ENCODE measurements around the gene NOD2. TPM values are rescaled to one million over a fixed set of nuclear protein-coding genes. Genes with fewer than 3 reads are reported as not detected.
A peak's percentile ranks its signal among the peaks of the same experiment; 100 is the strongest.

NOD2 gene
- total and polyA plus RNA-seq, 2 of the 13 experiments (the other 11 are each of a cell fraction or from before 2014, with no cell fraction given) = 0.27 to 0.81 TPM

GRCh38 chr16:50646345-50646744, 47.1 kb upstream of the NOD2 start:
- peaks cover 14% of the 10 kb centered on the region for H3K4me1 ChIP-seq (ENCODE audit: insufficient read depth, low read length)
- peak; percentile 1; the same call in 1 of the 3 replicates for ATAC-seq
- no peak for DNase-seq (ENCODE audit: low spot score)
- no peaks in the 10 kb centered on the region for H3K27me3 ChIP-seq (ENCODE audit: control insufficient read depth in 1 of 2, insufficient read depth in 2 of 2, low read length in 2 of 2)
- FAIRE-seq = no peak
- no peaks in the 10 kb centered on the region for H3K9me3 ChIP-seq (ENCODE audit: low read length)
- no peaks in the 10 kb centered on the region for H3K36me3 ChIP-seq (replicated peaks in 1 of 2; ENCODE audit: control insufficient read depth in 1 of 2, insufficient read depth in 2 of 2, low read length in 2 of 2)
- no TSS peak for BruUV-seq (replicated peaks)
- no peak overlapping the region for H2AFZ ChIP-seq (ENCODE audit: low read length)
- 0 out of 2 replicates have a peak, but pooled peaks cover 3% of the 10 kb centered on the region for H4K20me1 ChIP-seq (ENCODE audit: insufficient read depth, low read length)
- ChIA-PET POLR2A (no interaction called here), CTCF (ENCODE audit: low intra/inter-chr PET ratio, low total read pairs) (no interaction called here)
- WGBS (ENCODE audit: low lambda C conversion rate) = 89% methylated on average over 8 of the region's 8 CpGs
- TF ChIP-seq ZBTB44 (CRISPR knock-in tag; IDR thresholded peaks at IDR 0.05) = no peak
- TF ChIP-seq ZNF496 (CRISPR knock-in tag; IDR thresholded peaks at IDR 0.05; ENCODE audit: insufficient replicate concordance) = no peak
- TF ChIP-seq AGO2 (optimal IDR thresholded peaks at IDR 0.05; ENCODE audit: low read depth, low read length) = peak; percentile 85
- peak; percentile 57 for TF ChIP-seq RBM22 (optimal IDR thresholded peaks at IDR 0.05; ENCODE audit: low read length)
- no peak for TF ChIP-seq DPF2 (CRISPR knock-in tag; IDR thresholded peaks at IDR 0.05; ENCODE audit: borderline replicate concordance, low read depth)
- no peaks in the 10 kb centered on the region for H3K79me2 ChIP-seq (ENCODE audit: insufficient read depth, low read length)
- H3K27ac ChIP-seq (ENCODE audit: extremely low read length, insufficient read depth, low read length) = no peak overlapping the region
- in situ Hi-C loops (cut with HindIII; ENCODE audit: extremely low pct_ligation_motif_present, low pct_unique_long_range_greater_than_20kb) (no loop called here), intact Hi-C loops (cut with micrococcal nuclease; ENCODE audit: unreplicated experiment) (no loop called here)
- no peak overlapping the region for H3K4me3 ChIP-seq (replicated peaks in 1 of 3; ENCODE audit: insufficient read depth in 1 of 3, low read depth in 2 of 3, low read length in 3 of 3)
- H3K4me2 ChIP-seq (ENCODE audit: low read depth, low read length) = no peak overlapping the region
- H3K9ac ChIP-seq (ENCODE audit: insufficient read depth, low read depth, low read length) = no peak overlapping the region

GRCh38 chr16:50651835-50652438, 41.5 kb upstream of the NOD2 start:
- no peaks in the 10 kb centered on the region for H3K9me3 ChIP-seq (ENCODE audit: low read length)
- ATAC-seq (no peak), DNase-seq (ENCODE audit: low spot score) (no peak), FAIRE-seq (no peak)
- no peak overlapping the region for H3K27ac ChIP-seq (ENCODE audit: extremely low read length, insufficient read depth, low read length)
- peaks cover 0 to 1% of the 10 kb centered on the region in 2 experiments; a peak in 1 of 5 replicates for H3K27me3 ChIP-seq (ENCODE audit: control insufficient read depth in 1 of 2, insufficient read depth in 2 of 2, low read length in 2 of 2)
- H3K36me3 ChIP-seq (replicated peaks in 1 of 2; ENCODE audit: control insufficient read depth in 1 of 2, insufficient read depth in 2 of 2, low read length in 2 of 2) = no peaks in the 10 kb centered on the region
- BruUV-seq (replicated peaks) = no TSS peak
- H3K4me2 ChIP-seq (ENCODE audit: low read depth, low read length) = no peak overlapping the region
- WGBS (ENCODE audit: low lambda C conversion rate) = 93% methylated on average over 3 of the region's 3 CpGs
- no peak overlapping the region for H3K9ac ChIP-seq (ENCODE audit: insufficient read depth, low read depth, low read length)
- in situ Hi-C loops (cut with HindIII; ENCODE audit: extremely low pct_ligation_motif_present, low pct_unique_long_range_greater_than_20kb) (no loop called here), intact Hi-C loops (cut with micrococcal nuclease; ENCODE audit: unreplicated experiment) (no loop called here)
- H4K20me1 ChIP-seq (ENCODE audit: insufficient read depth, low read length) = no peaks in the 10 kb centered on the region
- no peaks in the 10 kb centered on the region for H3K79me2 ChIP-seq (ENCODE audit: insufficient read depth, low read length)
- no peak overlapping the region for H3K4me3 ChIP-seq (replicated peaks in 1 of 3; ENCODE audit: insufficient read depth in 1 of 3, low read depth in 2 of 3, low read length in 3 of 3)
- POLR2A ChIA-PET = no interaction called here
- H2AFZ ChIP-seq (ENCODE audit: low read length) = no peak overlapping the region
- CTCF ChIA-PET (ENCODE audit: low intra/inter-chr PET ratio, low total read pairs) = no interaction called here
- H3K4me1 ChIP-seq (ENCODE audit: insufficient read depth, low read length) = peaks cover 5% of the 10 kb centered on the region
- no peak for TF ChIP-seq ZNF337 (CRISPR knock-in tag; IDR thresholded peaks at IDR 0.05; ENCODE audit: borderline replicate concordance, low read depth)
- TF ChIP-seq MNT (IDR thresholded peaks at IDR 0.05) = peak; percentile 89
- TF ChIP-seq USF2 (IDR thresholded peaks at IDR 0.05; ENCODE audit: low read depth, low read length) = peak; percentile 64
- TF ChIP-seq USF2 (CRISPR knock-in tag; IDR thresholded peaks at IDR 0.05; ENCODE audit: borderline replicate concordance) = no peak
- no peak for TF ChIP-seq NFE2L2 (IDR thresholded peaks at IDR 0.05; ENCODE audit: low read length)
- TF ChIP-seq ZNF678 (CRISPR knock-in tag; IDR thresholded peaks at IDR 0.05) = no peak
- no peak for TF ChIP-seq ZNF367 (CRISPR knock-in tag; IDR thresholded peaks at IDR 0.05; ENCODE audit: borderline replicate concordance)
- peak; percentile 58 for TF ChIP-seq NFYC (CRISPR knock-in tag; IDR thresholded peaks at IDR 0.05)
- peak; percentile 66 for TF ChIP-seq RAD51 (IDR thresholded peaks at IDR 0.05; ENCODE audit: borderline replicate concordance)

Data from HepG2 (cell line).